ENCODE measurements around the gene FGD3. TPM values are rescaled to one million over a fixed set of nuclear protein-coding genes. Genes with fewer than 3 reads are reported as not detected.

Gene FGD3
- total and polyA plus RNA-seq, 2 of the 8 experiments (the other 6 are each of a cell fraction or from before 2014, with no cell fraction given) = 1.4 to 1.9 TPM

DNA sequence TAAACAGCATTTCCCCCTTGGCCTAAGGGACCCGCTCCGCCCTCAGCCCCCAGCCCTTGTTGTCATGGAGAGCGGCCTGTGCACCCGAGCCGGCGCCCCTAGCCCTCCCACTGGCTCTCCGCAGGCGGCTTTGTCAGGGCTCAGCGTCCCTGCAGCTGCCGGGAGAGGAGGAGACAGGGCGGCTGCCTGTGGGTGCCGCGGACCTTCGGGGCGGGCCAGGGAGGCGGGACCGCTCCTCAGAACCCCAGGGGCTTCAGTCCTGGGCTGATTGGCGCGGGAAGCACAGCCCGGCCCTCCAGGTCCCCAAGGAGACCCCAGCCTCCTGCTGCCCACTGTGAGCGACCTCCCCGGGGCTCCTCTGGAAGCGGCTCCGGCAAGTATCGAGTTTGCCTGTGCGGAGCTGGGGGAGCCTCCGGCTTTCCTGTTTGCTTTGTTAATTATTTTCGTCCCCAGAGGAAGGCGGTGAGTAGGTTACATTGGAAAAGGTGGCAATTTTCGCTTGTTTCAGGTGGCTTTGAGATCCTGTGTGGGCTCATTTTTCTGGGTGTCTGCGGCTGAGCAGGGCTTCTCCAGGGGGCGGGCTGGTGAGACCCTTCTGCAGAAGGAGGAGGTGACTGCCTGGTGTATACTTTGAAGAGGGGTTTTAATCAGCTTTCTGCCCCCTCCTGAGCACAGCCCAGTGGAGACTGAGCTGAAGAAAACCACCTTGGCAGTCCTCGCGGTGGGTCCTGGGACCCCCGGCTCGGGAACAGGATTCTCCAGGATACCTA is at the start of gene FGD3 (continued):
- TF ChIP-seq, protein P1, sequence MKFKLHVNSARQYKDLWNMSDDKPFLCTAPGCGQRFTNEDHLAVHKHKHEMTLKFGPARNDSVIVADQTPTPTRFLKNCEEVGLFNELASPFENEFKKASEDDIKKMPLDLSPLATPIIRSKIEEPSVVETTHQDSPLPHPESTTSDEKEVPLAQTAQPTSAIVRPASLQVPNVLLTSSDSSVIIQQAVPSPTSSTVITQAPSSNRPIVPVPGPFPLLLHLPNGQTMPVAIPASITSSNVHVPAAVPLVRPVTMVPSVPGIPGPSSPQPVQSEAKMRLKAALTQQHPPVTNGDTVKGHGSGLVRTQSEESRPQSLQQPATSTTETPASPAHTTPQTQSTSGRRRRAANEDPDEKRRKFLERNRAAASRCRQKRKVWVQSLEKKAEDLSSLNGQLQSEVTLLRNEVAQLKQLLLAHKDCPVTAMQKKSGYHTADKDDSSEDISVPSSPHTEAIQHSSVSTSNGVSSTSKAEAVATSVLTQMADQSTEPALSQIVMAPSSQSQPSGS (IDR thresholded peaks at IDR 0.05; ENCODE audit: low read length) = no peak
- no peak for TF ChIP-seq GABPA (IDR thresholded peaks at IDR 0.05; ENCODE audit: borderline replicate concordance, insufficient read depth, low read length)
- no peak for TF ChIP-seq EP300 (IDR thresholded peaks at IDR 0.05; ENCODE audit: borderline replicate concordance in 1 of 2, low read depth in 2 of 2, low read length in 2 of 2)
- no peak for TF ChIP-seq CTBP2 (IDR thresholded peaks at IDR 0.05; ENCODE audit: borderline replicate concordance, insufficient read depth, insufficient read length, low read length)

Measured in H1 (cell line).